K562 (cell line): ENCODE results near the gene RRH. TPM values are rescaled to one million over a fixed set of nuclear protein-coding genes. Genes with fewer than 3 reads are reported as not detected.

Experiments used
- ARNT ChIP-seq, 2 experiments: fragments of 450-650 bp; IDR thresholded peaks; 2 replicates each; pipeline ENCODE4 v1.6.1; 2016; ENCODE audit warnings: mild to moderate bottlenecking in 1 of 2
- BMI1 ChIP-seq: fragments of 150-350 bp; IDR thresholded peaks from 2 replicates; pipeline ENCODE4 v1.6.1; 2014; ENCODE audit warnings: low read length
- BRD9 ChIP-seq: fragments of 450-650 bp; IDR thresholded peaks from 2 replicates; pipeline ENCODE4 v1.6.1; 2018; ENCODE audit warnings: low read depth; ENCODE audit not compliant: partially characterized antibody
- C11orf30 ChIP-seq: fragments of 450-650 bp; IDR thresholded peaks from 2 replicates; pipeline ENCODE4 v1.6.1; 2016; ENCODE audit warnings: low read depth, mild to moderate bottlenecking
- CC2D1A ChIP-seq: fragments of 450-650 bp; IDR thresholded peaks from 2 replicates; pipeline ENCODE4 v1.6.1; 2017; ENCODE audit warnings: mild to moderate bottlenecking
- CEBPG ChIP-seq, 3 experiments: fragments of 200-800 bp in 1 of 3; sonication (Bioruptor generic) in 1 of 3; sonication (generic) in 1 of 3; formaldehyde crosslinking in 1 of 3; IDR thresholded peaks in 2 of 3; conservative IDR thresholded peaks in 1 of 3; 2 replicates each; pipeline versions ENCODE4 v1.6.1 to v1.8.0; 2016 to 2022; ENCODE audit warnings: missing compliant biosample characterization in 2 of 3, missing genetic modification characterization in 2 of 3, mild to moderate bottlenecking in 1 of 3, missing genetic modification reagents in 1 of 3
- CHCHD3 ChIP-seq: fragments of 250-450 bp; sonication (Bioruptor Pico); IDR thresholded peaks from 2 replicates; pipeline ENCODE4 v2.1.2; 2022; ENCODE audit warnings: mild to moderate bottlenecking
- DIDO1 ChIP-seq: fragments of 450-650 bp; IDR thresholded peaks from 2 replicates; pipeline ENCODE4 v1.6.1; 2016; ENCODE audit warnings: low read depth, missing biosample characterization, missing genetic modification characterization
- DNMT1 ChIP-seq: fragments of 450-650 bp; IDR thresholded peaks from 2 replicates; pipeline ENCODE4 v1.6.1; 2016; ENCODE audit warnings: antibody characterized with exemption, mild to moderate bottlenecking
- ELF2 ChIP-seq: fragments of 250-450 bp; sonication (Bioruptor Pico); IDR thresholded peaks from 2 replicates; pipeline ENCODE4 v1.5.0; 2021; ENCODE audit warnings: mild to moderate bottlenecking
- ELF4 ChIP-seq: fragments of 450-650 bp; formaldehyde crosslinking; IDR thresholded peaks from 2 replicates; pipeline ENCODE4 v1.4.0; 2022; ENCODE audit warnings: missing genetic modification characterization
- GATAD2A ChIP-seq: fragments of 450-650 bp; IDR thresholded peaks from 2 replicates; pipeline ENCODE4 v1.6.1; 2017
- HDAC2 ChIP-seq: fragments of 450-650 bp; IDR thresholded peaks from 2 replicates; pipeline ENCODE4 v1.6.1; 2016; ENCODE audit warnings: mild to moderate bottlenecking
- HNRNPL ChIP-seq: fragments of 200-400 bp; formaldehyde crosslinking; IDR thresholded peaks from 2 replicates; pipeline ENCODE4 v1.6.1; 2017; ENCODE audit warnings: low read depth, mild to moderate bottlenecking, low read length
- NR2C2 ChIP-seq, 2 experiments: fragments of 200-800 bp in 1 of 2; sonication (Bioruptor generic) in 1 of 2; sonication (generic) in 1 of 2; formaldehyde crosslinking in 1 of 2; IDR thresholded peaks; 2 replicates each; pipeline versions ENCODE4 v1.6.1 to v1.8.0; 2016 to 2022; ENCODE audit warnings: mild to moderate bottlenecking in 1 of 2, missing compliant biosample characterization in 1 of 2, missing genetic modification characterization in 1 of 2, missing genetic modification reagents in 1 of 2
- POLR3G ChIP-seq: IDR thresholded peaks from 2 replicates; pipeline ENCODE4 v1.6.1; 2011; ENCODE audit not compliant: insufficient read length, insufficient replicate concordance; ENCODE audit errors: extremely low read depth
- RBBP5 ChIP-seq: fragments of 200-600 bp; sonication (generic); IDR thresholded peaks from 2 replicates; pipeline ENCODE4 v1.6.1; 2012; ENCODE audit warnings: borderline replicate concordance, mild to moderate bottlenecking, low read length, control low read depth, inconsistent platforms; ENCODE audit not compliant: insufficient read depth, poor library complexity, severe bottlenecking
- TAF15 ChIP-seq: fragments of 200-400 bp; formaldehyde crosslinking; IDR thresholded peaks from 2 replicates; pipeline ENCODE4 v1.6.1; 2017; ENCODE audit warnings: mild to moderate bottlenecking, low read depth, low read length, moderate library complexity
- YBX1 ChIP-seq: fragments of 450-650 bp; IDR thresholded peaks from 2 replicates; pipeline ENCODE4 v1.7.1; 2016; ENCODE audit warnings: mild to moderate bottlenecking
- ZNF184 ChIP-seq: sonication (generic); formaldehyde crosslinking; IDR thresholded peaks from 2 replicates; pipeline ENCODE4 v1.5.0; 2020; ENCODE audit warnings: missing genetic modification reagents
- ZNF324 ChIP-seq: fragments of 250-450 bp; sonication (Bioruptor Pico); IDR thresholded peaks from 2 replicates; pipeline ENCODE4 v1.4.0; 2020; ENCODE audit warnings: mild to moderate bottlenecking
- ZNF764 ChIP-seq: fragments of 250-450 bp; sonication (Bioruptor Pico); IDR thresholded peaks from 2 replicates; pipeline ENCODE4 v1.4.0; 2020; ENCODE audit warnings: low read depth, mild to moderate bottlenecking, moderate library complexity
- ZZZ3 ChIP-seq: fragments of 450-650 bp; IDR thresholded peaks from 2 replicates; pipeline ENCODE4 v1.6.1; 2016; ENCODE audit warnings: antibody characterized with exemption, mild to moderate bottlenecking, moderate library complexity
- polyA plus RNA-seq, 8 experiments: library from polyadenylated mRNA; depleted of rRNA in 4 of 8; stranded (reverse) in 5 of 8; unstranded in 3 of 8; fragments of >200 nt; fragmentation: Nextera tagmentation in 2 of 8; fragmentation: Illumina TruSeq in 1 of 8; extraction: Ambion mirVana in 2 of 8; extraction: Trizol in 1 of 8; gene quantifications; 2 replicates each; pipeline versions ENCODE4 v1.2.1 to v1.2.3, GENCODE V29; 2011 to 2014; ENCODE audit warnings: inconsistent platforms in 1 of 8, missing spikeins in 1 of 8
- total RNA-seq, 7 experiments: library from RNA; depleted of rRNA in 6 of 7; stranded (reverse); fragments of >200 nt in 6 of 7; fragmentation: Illumina TruSeq in 2 of 7; extraction: Trizol in 2 of 7; gene quantifications; 2 replicates each; pipeline versions ENCODE4 v1.2.1 to v1.2.3, GENCODE V29; 2011 to 2021; ENCODE audit warnings: low replicate concordance in 1 of 7
- TF ChIP-seq, protein P1 (sequence below): fragments of 450-650 bp; formaldehyde crosslinking; IDR thresholded peaks from 2 replicates; pipeline ENCODE4 v1.4.0; 2022; ENCODE audit warnings: missing genetic modification characterization
- TF ChIP-seq, protein P2 (sequence below), 2 experiments: IDR thresholded peaks in 1 of 2; conservative IDR thresholded peaks in 1 of 2; 2 replicates each; pipeline ENCODE4 v1.6.1; 2016; ENCODE audit warnings: low read depth in 2 of 2, mild to moderate bottlenecking in 1 of 2, missing compliant biosample characterization in 1 of 2, missing genetic modification characterization in 1 of 2, moderate library complexity in 1 of 2

Gene RRH
- total and polyA plus RNA-seq, 9 of the 15 experiments (the other 6 are each of a cell fraction or from before 2014, with no cell fraction given) = 0.04 to 0.31 (median 0.12) TPM; not detected in 3

GRCh38 chr4:109815151-109816081 lies 12.4 kb upstream of the RRH start, which contains the start of gene GAR1 (continued):
- TF ChIP-seq, protein P1, sequence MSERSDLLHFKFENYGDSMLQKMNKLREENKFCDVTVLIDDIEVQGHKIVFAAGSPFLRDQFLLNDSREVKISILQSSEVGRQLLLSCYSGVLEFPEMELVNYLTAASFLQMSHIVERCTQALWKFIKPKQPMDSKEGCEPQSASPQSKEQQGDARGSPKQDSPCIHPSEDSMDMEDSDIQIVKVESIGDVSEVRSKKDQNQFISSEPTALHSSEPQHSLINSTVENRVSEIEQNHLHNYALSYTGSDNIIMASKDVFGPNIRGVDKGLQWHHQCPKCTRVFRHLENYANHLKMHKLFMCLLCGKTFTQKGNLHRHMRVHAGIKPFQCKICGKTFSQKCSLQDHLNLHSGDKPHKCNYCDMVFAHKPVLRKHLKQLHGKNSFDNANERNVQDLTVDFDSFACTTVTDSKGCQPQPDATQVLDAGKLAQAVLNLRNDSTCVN (CRISPR knock-in tag) = no peak
- TF ChIP-seq ZNF764 (CRISPR knock-in tag) = no peak
- no peak for TF ChIP-seq NR2C2 (CRISPR knock-in tag; IDR thresholded peaks at IDR 0.05)
- peak; percentile 89 for TF ChIP-seq NR2C2 (tag; IDR thresholded peaks at IDR 0.05)
- TF ChIP-seq CEBPG (CRISPR knock-in tag; IDR thresholded peaks at IDR 0.05) = no peak
- no peak for TF ChIP-seq CEBPG (tag; conservative IDR thresholded peaks at IDR 0.05 in 1 of 2, IDR thresholded peaks at IDR 0.05 in 1 of 2)
- no peak for TF ChIP-seq ZNF184
- 0 out of 2 replicates have a peak, but pooled peaks have one; percentile 64 for TF ChIP-seq ZZZ3
- no peak for TF ChIP-seq BRD9
- TF ChIP-seq ELF2 = peak; percentile 75
- TF ChIP-seq C11orf30 = peak; percentile 92
- TF ChIP-seq BMI1 = peak; percentile 70; the same call in 1 of the 2 replicates
- no peak for TF ChIP-seq DNMT1
- TF ChIP-seq TAF15 = no peak
- TF ChIP-seq HNRNPL = no peak
- 0 out of 2 replicates have a peak, but pooled peaks have one; percentile 45 for TF ChIP-seq CC2D1A
- TF ChIP-seq HDAC2 = peak; percentile 87
- peak; percentile 90 for TF ChIP-seq DIDO1
- TF ChIP-seq ARNT (IDR thresholded peaks at IDR 0.05) = no peak; a peak in 1 of 4 replicates
- peak; percentile 68 for TF ChIP-seq RBBP5
- TF ChIP-seq, protein P2, sequence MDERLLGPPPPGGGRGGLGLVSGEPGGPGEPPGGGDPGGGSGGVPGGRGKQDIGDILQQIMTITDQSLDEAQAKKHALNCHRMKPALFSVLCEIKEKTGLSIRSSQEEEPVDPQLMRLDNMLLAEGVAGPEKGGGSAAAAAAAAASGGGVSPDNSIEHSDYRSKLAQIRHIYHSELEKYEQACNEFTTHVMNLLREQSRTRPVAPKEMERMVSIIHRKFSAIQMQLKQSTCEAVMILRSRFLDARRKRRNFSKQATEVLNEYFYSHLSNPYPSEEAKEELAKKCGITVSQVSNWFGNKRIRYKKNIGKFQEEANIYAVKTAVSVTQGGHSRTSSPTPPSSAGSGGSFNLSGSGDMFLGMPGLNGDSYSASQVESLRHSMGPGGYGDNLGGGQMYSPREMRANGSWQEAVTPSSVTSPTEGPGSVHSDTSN (CRISPR knock-in tag; IDR thresholded peaks at IDR 0.05; ENCODE audit: low read depth) = no peak
- TF ChIP-seq, protein P2 (tag; conservative IDR thresholded peaks at IDR 0.05; ENCODE audit: low read depth) = no peak
- TF ChIP-seq YBX1 = no peak
- no peak for TF ChIP-seq ELF4 (CRISPR knock-in tag)
- no peak for TF ChIP-seq GATAD2A
- no peak for TF ChIP-seq ZNF324 (CRISPR knock-in tag)
- 0 out of 2 replicates have a peak, but pooled peaks have one; percentile 45 for TF ChIP-seq CHCHD3 (CRISPR knock-in tag)
- TF ChIP-seq POLR3G = no peak
